ENCODE data around the gene KDR. TPM values are rescaled to one million over a fixed set of nuclear protein-coding genes. Genes with fewer than 3 reads are reported as not detected.

The KDR gene
- total and polyA plus RNA-seq, 12 donors = 9.3 to 45.7 (median 23.4) TPM

- 35 to 54% methylated on average over 8 of the region's 8 CpGs for WGBS, 2 donors
- DNase-seq (peak; percentile 62 to 86), ATAC-seq (peak; percentile 81 to 95 (median 92))
- intact Hi-C loops (cut with DNase I) = loop anchor here in 3 of 10 donors (5.0 to 10.0 kb wide), 3 partner anchors 47 to 77 kb away; no protein-coding TSS in a partner anchor
- peaks cover 0 to 53% (median 21%) of the 10 kb centered on the region in 9 donors for H3K4me1 ChIP-seq
- peak overlapping the region; percentile 52 to 85 (median 80) for H3K27ac ChIP-seq
- no peaks in the 10 kb centered on the region for H3K27me3 ChIP-seq
- H3K9me3 ChIP-seq = no peaks in the 10 kb centered on the region
- TF ChIP-seq CTCF (IDR thresholded peaks at IDR 0.05) = no peak
- peaks cover 0 to 44% (median 0%) of the 10 kb centered on the region in 9 donors for H3K36me3 ChIP-seq
- H3K4me3 ChIP-seq = peak overlapping the region in 2 of 10 donors; percentile 3 to 25
These were observed 46.4 kb downstream of the KDR start for GRCh38 chr4:55078987-55079386.

GRCh38 chr4:55077577-55077976, 47.8 kb downstream of the KDR start:
- Histone ChIP-seq H3K36me3 (peaks cover 0 to 31% (median 0%) of the 10 kb centered on the region in 9 donors), H3K9me3 (no peaks in the 10 kb centered on the region), H3K27ac (no peak overlapping the region), H3K4me3 (no peak overlapping the region), H3K4me1 (peaks cover 0 to 54% (median 21%) of the 10 kb centered on the region in 9 donors), H3K27me3 (no peaks in the 10 kb centered on the region)
- intact Hi-C loops (cut with DNase I) = loop anchor here in 3 of 10 donors (5.0 to 10.0 kb wide), 3 partner anchors 45 to 75 kb away; no protein-coding TSS in a partner anchor
- DNase-seq (no peak), ATAC-seq (no peak)
- no peak for TF ChIP-seq CTCF (IDR thresholded peaks at IDR 0.05)
- WGBS, 2 donors = 76 to 80% methylated on average over 2 of the region's 2 CpGs

GRCh38 chr4:55075823-55076716, 49.3 kb downstream of the KDR start:
- peaks cover 0 to 61% (median 21%) of the 10 kb centered on the region in 9 donors for H3K4me1 ChIP-seq
- ATAC-seq (no peak), DNase-seq (no peak)
- H3K36me3 ChIP-seq = peaks cover 0 to 16% (median 0%) of the 10 kb centered on the region in 9 donors
- intact Hi-C loops (cut with DNase I) = loop anchor here in 3 of 10 donors (5.0 to 10.0 kb wide), 3 partner anchors 44 to 74 kb away; no protein-coding TSS in a partner anchor
- no peak overlapping the region for H3K4me3 ChIP-seq
- H3K9me3 ChIP-seq = no peaks in the 10 kb centered on the region
- no peak for TF ChIP-seq CTCF (IDR thresholded peaks at IDR 0.05)
- peak overlapping the region in 1 of 10 donors; percentile 23 for H3K27ac ChIP-seq
- 58 to 68% methylated on average over 5 of the region's 5 CpGs for WGBS, 2 donors
- H3K27me3 ChIP-seq = peaks cover 0 to 2% (median 0%) of the 10 kb centered on the region in 7 donors

- Histone ChIP-seq H3K27ac (no peak overlapping the region), H3K36me3 (peaks cover 0 to 9% (median 0%) of the 10 kb centered on the region in 9 donors), H3K27me3 (peaks cover 0 to 2% (median 0%) of the 10 kb centered on the region in 7 donors), H3K9me3 (no peaks in the 10 kb centered on the region), H3K4me1 (peaks cover 0 to 54% (median 18%) of the 10 kb centered on the region in 9 donors), H3K4me3 (no peak overlapping the region)
- DNase-seq = no peak
- TF ChIP-seq CTCF (IDR thresholded peaks at IDR 0.05) = no peak
- no peak for ATAC-seq
- WGBS, 2 donors = 74 to 78% methylated on average over 3 of the region's 3 CpGs
- intact Hi-C loops (cut with DNase I) = loop anchor here in 3 of 10 donors (5.0 to 10.0 kb wide), 3 partner anchors 43 to 73 kb away; no protein-coding TSS in a partner anchor
These were observed 50.0 kb downstream of the KDR start for GRCh38 chr4:55075376-55075775.

All from heart right ventricle (tissue), 16 donors.